ENCODE data around the gene MYOCD.

The MYOCD gene

DNA sequence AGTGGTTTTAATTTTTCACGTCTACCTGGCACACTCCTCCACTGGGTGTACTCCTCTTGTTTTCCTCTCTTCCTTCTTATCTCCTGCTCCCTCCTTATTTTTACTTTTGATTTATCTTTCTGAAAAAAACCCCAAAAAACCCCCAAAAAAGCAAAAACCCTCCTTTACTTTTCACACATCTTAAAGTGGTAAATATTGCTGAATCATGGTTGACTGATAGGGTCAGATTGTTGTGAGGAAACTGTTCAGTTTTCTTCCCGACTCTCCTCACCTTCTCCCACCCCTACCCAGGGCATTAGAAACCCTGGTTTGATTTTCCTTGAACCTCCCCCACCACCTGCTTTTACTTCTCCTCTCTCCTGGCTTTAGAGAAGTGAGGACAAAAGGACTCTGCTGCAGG lies 149.0 kb downstream of the MYOCD start:
- TF ChIP-seq, protein P1, sequence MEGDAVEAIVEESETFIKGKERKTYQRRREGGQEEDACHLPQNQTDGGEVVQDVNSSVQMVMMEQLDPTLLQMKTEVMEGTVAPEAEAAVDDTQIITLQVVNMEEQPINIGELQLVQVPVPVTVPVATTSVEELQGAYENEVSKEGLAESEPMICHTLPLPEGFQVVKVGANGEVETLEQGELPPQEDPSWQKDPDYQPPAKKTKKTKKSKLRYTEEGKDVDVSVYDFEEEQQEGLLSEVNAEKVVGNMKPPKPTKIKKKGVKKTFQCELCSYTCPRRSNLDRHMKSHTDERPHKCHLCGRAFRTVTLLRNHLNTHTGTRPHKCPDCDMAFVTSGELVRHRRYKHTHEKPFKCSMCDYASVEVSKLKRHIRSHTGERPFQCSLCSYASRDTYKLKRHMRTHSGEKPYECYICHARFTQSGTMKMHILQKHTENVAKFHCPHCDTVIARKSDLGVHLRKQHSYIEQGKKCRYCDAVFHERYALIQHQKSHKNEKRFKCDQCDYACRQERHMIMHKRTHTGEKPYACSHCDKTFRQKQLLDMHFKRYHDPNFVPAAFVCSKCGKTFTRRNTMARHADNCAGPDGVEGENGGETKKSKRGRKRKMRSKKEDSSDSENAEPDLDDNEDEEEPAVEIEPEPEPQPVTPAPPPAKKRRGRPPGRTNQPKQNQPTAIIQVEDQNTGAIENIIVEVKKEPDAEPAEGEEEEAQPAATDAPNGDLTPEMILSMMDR (IDR thresholded peaks at IDR 0.05; ENCODE audit: borderline replicate concordance, control extremely low read depth, extremely low read depth, insufficient read depth, missing control alignments), result no peak
- in situ Hi-C loops (cut with MboI; ENCODE audit: low sequenced_read_pairs, unreplicated experiment), result no loop called here

GRCh38 chr17:12815642-12816141 lies 150.0 kb downstream of the MYOCD start:
- peak; percentile 65 for DNase-seq (ENCODE audit: low spot score)
- in situ Hi-C loops (cut with MboI; ENCODE audit: low sequenced_read_pairs, unreplicated experiment), result no loop called here
- TF ChIP-seq, protein P1 (IDR thresholded peaks at IDR 0.05; ENCODE audit: borderline replicate concordance, control extremely low read depth, extremely low read depth, insufficient read depth, missing control alignments), result no peak

More for the DNA sequence above, 149.0 kb downstream of the MYOCD start:
- DNase-seq (ENCODE audit: low spot score), result no peak
